Pons (tissue), 1 donor: ENCODE data around the gene MTFR2.
A peak's percentile ranks its signal among the peaks of the same experiment; 100 is the strongest.

Source experiments
- DNase-seq: peaks from one replicate; pipeline ENCODE4 v3.0.0-alpha.2; 2016; ENCODE audit warnings: low spot score

The MTFR2 gene

DNA sequence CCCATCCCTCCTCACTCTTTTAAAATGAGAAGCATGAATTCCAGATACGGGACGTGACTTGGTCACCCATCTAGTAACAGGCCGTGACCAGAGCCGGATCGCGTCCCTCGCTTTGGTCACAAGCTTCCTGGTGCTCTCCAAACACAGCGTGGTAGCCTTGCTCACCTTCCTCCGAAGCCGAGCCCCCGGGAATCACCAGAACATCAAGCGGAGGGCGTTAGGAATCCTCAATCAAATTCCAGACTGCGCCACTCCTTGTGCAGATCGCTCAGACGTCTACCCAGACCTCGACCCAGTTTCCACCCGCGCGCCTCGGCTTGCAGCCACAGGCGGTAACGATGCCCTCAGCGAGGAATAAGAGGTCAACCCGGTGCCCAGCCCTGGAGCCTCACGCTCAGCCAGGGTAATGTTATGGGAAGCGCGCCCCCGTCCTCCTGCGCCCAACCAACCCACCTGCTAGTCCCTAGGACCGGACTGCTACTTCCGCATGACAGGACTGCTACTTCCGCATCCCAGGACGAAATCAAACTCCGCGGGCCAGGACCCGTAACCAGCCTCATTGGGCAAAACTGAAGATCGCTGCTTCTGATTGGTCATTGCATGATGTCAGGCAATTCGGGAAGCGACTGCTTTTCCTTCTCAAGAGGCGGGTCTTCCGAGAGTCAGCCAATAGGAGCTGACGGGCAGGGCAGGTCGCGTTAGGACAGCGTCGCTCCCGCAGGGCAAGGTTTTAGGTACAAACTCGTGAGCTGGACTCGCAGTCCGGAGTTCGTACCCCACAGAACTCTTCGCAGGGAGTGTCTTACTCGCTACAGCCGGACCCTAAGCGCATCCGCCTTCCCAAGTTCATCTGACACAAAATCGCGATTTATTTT is at the start of gene MTFR2:
Gene MTFR2 (minus strand): TSS at position 501 of the 875 bp plus-strand sequence. CDS start 1,212 bp downstream, outside the sequence.
- DNase-seq: peak; percentile 99

GRCh38 chr6:136294621-136295020 is 44.5 kb upstream of the MTFR2 start:
- no peak for DNase-seq

GRCh38 chr6:136290410-136291010 is 40.4 kb upstream of the MTFR2 start:
- peak; percentile 81 for DNase-seq

DNA sequence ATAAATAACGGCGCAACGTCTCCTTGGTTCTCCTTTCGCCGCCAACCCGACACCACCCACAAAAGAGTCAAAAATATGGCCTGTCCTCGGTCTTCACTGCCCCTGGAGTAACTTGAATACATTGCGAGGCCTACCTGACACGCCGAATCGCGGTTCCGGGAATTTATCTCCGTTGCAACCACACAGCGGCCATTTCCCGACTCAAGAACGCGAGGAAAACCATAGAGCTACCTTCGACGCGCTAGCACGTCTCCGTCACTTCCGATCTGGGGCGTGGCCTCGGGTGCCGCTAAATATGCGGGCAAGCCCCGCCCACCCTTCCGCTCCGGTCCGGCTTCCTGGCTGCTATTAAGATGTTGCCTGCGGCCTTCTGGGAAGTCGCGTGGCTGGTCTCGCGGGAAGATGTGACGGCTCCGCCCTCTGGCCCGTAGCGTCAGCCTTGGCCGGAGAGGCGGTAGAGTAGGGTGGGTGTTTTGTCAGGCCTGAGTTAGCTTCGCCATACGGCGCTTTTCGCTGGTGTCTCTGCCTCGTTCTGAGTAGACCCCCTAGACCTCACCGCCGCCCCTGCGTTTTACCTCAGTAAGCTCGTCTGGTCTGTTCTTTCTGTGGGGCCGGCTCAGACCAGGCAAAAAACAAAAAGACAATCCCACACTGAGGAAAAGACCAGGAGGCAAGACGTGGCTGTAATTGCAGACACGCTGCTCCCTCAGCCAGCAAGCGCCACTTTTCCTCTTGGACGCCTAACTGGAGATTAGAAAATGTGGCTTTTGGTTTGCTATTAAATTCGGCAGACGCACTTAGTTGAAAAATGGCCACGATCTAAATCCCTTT is 39.7 kb upstream of the MTFR2 start, which contains the start of gene BCLAF1:
Gene BCLAF1 (minus strand): TSS at position 268 of the 831 bp plus-strand sequence. CDS start 9,980 bp downstream, outside the sequence.
- peak; percentile 99 for DNase-seq

GRCh38 chr6:136289327-136289578 is 39.1 kb upstream of the MTFR2 start:
- peak; percentile 87 for DNase-seq

DNA sequence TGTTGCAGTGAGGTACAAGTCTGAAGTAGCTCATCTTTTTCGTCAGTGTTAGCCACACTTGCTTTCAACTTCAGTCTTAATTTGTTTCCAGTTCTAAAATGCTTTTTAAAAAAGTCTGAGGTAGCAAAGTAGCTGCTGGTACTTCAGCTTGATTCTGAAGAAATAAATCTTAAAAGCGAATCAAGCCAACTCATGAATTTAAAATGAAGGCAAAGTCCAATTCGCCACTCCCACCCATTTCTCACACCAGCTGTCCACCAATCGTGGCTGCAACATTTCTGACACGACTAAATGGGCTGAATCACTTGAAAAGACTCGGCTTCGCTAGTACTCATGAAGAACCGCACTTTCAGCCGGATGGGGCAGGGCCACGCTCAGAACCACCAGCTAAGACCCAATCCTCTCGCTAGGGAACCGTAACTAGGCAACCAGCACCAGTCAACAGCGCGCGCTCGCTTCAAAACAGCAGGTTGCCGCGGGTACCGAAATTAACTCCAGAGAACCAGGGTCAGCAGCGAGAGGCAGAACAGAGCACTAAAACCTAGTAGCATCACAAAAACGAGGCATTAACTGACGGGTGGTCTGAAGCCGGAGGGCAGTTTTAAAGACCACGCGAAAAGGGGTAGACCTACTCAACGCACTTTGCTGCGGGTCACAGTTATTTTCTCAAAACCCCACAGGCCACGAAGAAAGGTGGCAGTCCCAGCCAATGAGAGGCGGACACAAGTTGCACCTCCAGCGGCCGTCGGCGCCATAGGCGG is 38.6 kb upstream of the MTFR2 start:
- DNase-seq: peak; percentile 73

GRCh38 chr6:136284909-136285308 is 34.8 kb upstream of the MTFR2 start:
- no peak for DNase-seq

- no peak for DNase-seq
Observed at GRCh38 chr6:136282906-136283305, 32.8 kb upstream of the MTFR2 start.

DNA sequence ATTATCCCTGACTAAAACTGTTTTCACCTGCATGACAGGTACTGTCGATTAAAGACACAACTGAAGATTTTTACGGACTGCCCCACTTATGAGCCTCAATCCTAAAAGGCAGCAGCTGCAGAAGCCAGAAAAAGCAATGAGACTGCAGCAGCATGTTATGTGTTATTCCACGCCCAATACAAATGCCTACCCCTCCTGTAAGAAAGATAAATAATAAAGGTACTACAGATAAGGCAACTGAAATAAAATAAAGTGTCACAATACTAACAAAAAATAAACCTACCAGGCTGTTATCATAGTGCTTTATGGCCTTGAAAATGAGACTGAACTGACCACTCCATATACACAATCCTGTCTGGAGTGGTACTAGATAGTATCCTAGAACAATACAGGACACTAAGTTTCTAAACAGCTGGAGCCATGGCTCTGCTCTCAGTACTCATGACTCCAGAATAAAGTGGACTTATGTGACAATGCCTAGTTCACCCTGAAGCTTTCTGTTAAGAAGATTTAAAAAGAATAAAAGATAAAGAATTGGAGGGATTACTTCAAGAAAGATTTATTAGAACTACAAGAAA is 30.0 kb upstream of the MTFR2 start:
- DNase-seq: no peak

DNA sequence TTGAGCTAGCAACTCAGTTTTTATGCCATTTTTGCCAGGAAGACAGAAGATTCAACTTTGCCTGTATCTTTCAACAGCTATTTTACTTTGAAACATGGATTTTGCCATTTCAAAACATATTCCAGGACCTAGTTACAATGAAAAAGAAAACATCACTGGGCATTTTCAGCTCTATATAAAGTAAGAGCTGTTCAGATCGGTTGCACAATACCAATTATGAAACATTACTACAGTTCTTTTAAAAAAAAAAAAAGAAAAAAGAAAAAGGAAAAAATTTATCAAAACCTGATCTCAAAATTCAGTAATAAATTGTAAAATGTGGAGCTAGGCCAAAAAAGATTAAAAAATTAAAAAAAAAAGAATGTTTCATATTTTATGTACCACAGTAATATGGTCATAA is 24.0 kb upstream of the MTFR2 start:
- no peak for DNase-seq

- no peak for DNase-seq
Observed at GRCh38 chr6:136265101-136265500, 15.0 kb upstream of the MTFR2 start.

GRCh38 chr6:136262940-136263339 is 12.8 kb upstream of the MTFR2 start:
- no peak for DNase-seq

GRCh38 chr6:136254851-136255466 is 4.8 kb upstream of the MTFR2 start:
- no peak for DNase-seq

GRCh38 chr6:136253734-136254133 is 3.6 kb upstream of the MTFR2 start:
- no peak for DNase-seq

- no peak for DNase-seq
Observed at GRCh38 chr6:136252441-136252840, 2.3 kb upstream of the MTFR2 start.

GRCh38 chr6:136251394-136251793 is 1.3 kb upstream of the MTFR2 start:
- DNase-seq: no peak

GRCh38 chr6:136250686-136251008 is 536 bp upstream of the MTFR2 start:
- no peak for DNase-seq

- DNase-seq: no peak
Observed at GRCh38 chr6:136249336-136249735, 775 bp downstream of the MTFR2 start.

DNA sequence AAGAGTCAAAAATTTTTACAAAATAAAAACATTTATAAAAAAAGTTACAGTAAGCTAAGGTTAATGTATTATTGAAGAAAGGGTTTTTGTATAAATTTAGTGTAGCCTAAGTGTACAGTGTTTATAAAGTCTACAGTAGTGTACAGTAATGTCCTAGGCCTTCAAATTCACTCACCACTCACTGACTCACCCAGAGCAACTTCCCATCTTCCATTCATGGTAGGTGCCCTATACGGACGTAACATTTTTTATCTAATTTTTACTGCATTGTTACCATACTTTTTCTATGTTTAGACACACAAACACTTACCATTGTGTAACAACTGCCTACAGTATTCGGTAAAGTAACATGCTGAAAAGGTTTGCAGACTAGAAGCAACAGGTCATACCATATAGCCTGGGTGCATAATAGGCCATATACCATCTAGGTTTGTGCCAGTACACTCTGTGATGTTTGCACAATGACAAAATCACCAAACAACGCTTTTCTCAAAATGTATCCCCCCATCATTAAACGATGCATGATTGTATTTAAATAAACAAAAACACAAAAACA is 6.0 kb downstream of the MTFR2 start:
- no peak for DNase-seq

- no peak for DNase-seq
Observed at GRCh38 chr6:136236466-136237293, 13.4 kb downstream of the MTFR2 start.
